ENCODE results near the gene PRKAR1B. TPM values are rescaled to one million over a fixed set of nuclear protein-coding genes. Genes with fewer than 3 reads are reported as not detected.
A peak's percentile ranks its signal among the peaks of the same experiment; 100 is the strongest.
"Not testable (repeated sequence)": the region's sequence is repeated elsewhere in the genome, so short reads cannot be mapped to it uniquely, and the experiment has no call there.

The PRKAR1B gene
- total RNA-seq, 1 experiment from 2014 or later: 27.2 TPM

GRCh38 chr7:744854-745430 lies 17.9 kb upstream of the PRKAR1B start:
- TF ChIP-seq EZH2 (IDR thresholded peaks at IDR 0.05; ENCODE audit: borderline replicate concordance, low read depth, low read length, poor library complexity, severe bottlenecking) (no peak), CTCF (conservative IDR thresholded peaks at IDR 0.05; ENCODE audit: low read depth, low read length) (no peak)
- DNase-seq (ENCODE audit: low spot score): no peak
- no peak overlapping the region for H3K4me3 ChIP-seq (ENCODE audit: low read depth, low read length, poor library complexity, severe bottlenecking)
- intact Hi-C loops (cut with micrococcal nuclease; ENCODE audit: unreplicated experiment): no loop called here
- no peak overlapping the region for H3K27ac ChIP-seq (ENCODE audit: low read depth, low read length, poor library complexity, severe bottlenecking)
- H3K36me3 ChIP-seq (ENCODE audit: insufficient read depth, low read length, poor library complexity, severe bottlenecking): peaks cover 13% of the 10 kb centered on the region
- no peaks in the 10 kb centered on the region for H3K27me3 ChIP-seq (replicated peaks; ENCODE audit: insufficient read depth, low read depth, low read length, poor library complexity)
- no TSS peak for BruUV-seq (replicated peaks)
- POLR2A ChIA-PET (ENCODE audit: low non-redundant PET): no interaction called here
- no peaks in the 10 kb centered on the region for H3K9me3 ChIP-seq (ENCODE audit: low read depth, low read length, poor library complexity, severe bottlenecking)
- no peaks in the 10 kb centered on the region for H3K4me1 ChIP-seq (ENCODE audit: insufficient read depth, low read length, poor library complexity, severe bottlenecking)
- CTCF ChIA-PET: no interaction called here

GRCh38 chr7:744128-744520 lies 17.0 kb upstream of the PRKAR1B start:
- H3K4me3 ChIP-seq (ENCODE audit: low read depth, low read length, poor library complexity, severe bottlenecking); POLR2A ChIA-PET (ENCODE audit: low non-redundant PET); BruUV-seq (replicated peaks); DNase-seq (ENCODE audit: low spot score); H3K9me3 ChIP-seq (ENCODE audit: low read depth, low read length, poor library complexity, severe bottlenecking); CTCF ChIA-PET; H3K4me1 ChIP-seq (ENCODE audit: insufficient read depth, low read length, poor library complexity, severe bottlenecking); intact Hi-C loops (cut with micrococcal nuclease; ENCODE audit: unreplicated experiment); H3K27me3 ChIP-seq (replicated peaks; ENCODE audit: insufficient read depth, low read depth, low read length, poor library complexity); H3K27ac ChIP-seq (ENCODE audit: low read depth, low read length, poor library complexity, severe bottlenecking): not testable (repeated sequence)
- peaks cover 13% of the 10 kb centered on the region for H3K36me3 ChIP-seq (ENCODE audit: insufficient read depth, low read length, poor library complexity, severe bottlenecking)

- CTCF ChIA-PET; intact Hi-C loops (cut with micrococcal nuclease; ENCODE audit: unreplicated experiment); POLR2A ChIA-PET (ENCODE audit: low non-redundant PET); H3K27me3 ChIP-seq (replicated peaks; ENCODE audit: insufficient read depth, low read depth, low read length, poor library complexity); H3K4me3 ChIP-seq (ENCODE audit: low read depth, low read length, poor library complexity, severe bottlenecking); H3K9me3 ChIP-seq (ENCODE audit: low read depth, low read length, poor library complexity, severe bottlenecking); DNase-seq (ENCODE audit: low spot score); H3K4me1 ChIP-seq (ENCODE audit: insufficient read depth, low read length, poor library complexity, severe bottlenecking); H3K27ac ChIP-seq (ENCODE audit: low read depth, low read length, poor library complexity, severe bottlenecking): not testable (repeated sequence)
- H3K36me3 ChIP-seq (ENCODE audit: insufficient read depth, low read length, poor library complexity, severe bottlenecking): peaks cover 13% of the 10 kb centered on the region
- TSS peak; percentile 10 for BruUV-seq (replicated peaks)
Observed at GRCh38 chr7:743341-744127, 16.5 kb upstream of the PRKAR1B start.

GRCh38 chr7:742791-743190 lies 15.7 kb upstream of the PRKAR1B start:
- BruUV-seq (replicated peaks): no TSS peak

More at GRCh38 chr7:742791-743190, 15.7 kb upstream of the PRKAR1B start:
- no peak for DNase-seq (ENCODE audit: low spot score)
- no peaks in the 10 kb centered on the region for H3K4me1 ChIP-seq (ENCODE audit: insufficient read depth, low read length, poor library complexity, severe bottlenecking)
- no peaks in the 10 kb centered on the region for H3K27me3 ChIP-seq (replicated peaks; ENCODE audit: insufficient read depth, low read depth, low read length, poor library complexity)
- POLR2A ChIA-PET (ENCODE audit: low non-redundant PET): no interaction called here
- CTCF ChIA-PET: no interaction called here
- no peak overlapping the region for H3K27ac ChIP-seq (ENCODE audit: low read depth, low read length, poor library complexity, severe bottlenecking)
- peaks cover 13% of the 10 kb centered on the region for H3K36me3 ChIP-seq (ENCODE audit: insufficient read depth, low read length, poor library complexity, severe bottlenecking)
- H3K4me3 ChIP-seq (ENCODE audit: low read depth, low read length, poor library complexity, severe bottlenecking): no peak overlapping the region
- no peak for TF ChIP-seq EZH2 (IDR thresholded peaks at IDR 0.05; ENCODE audit: borderline replicate concordance, low read depth, low read length, poor library complexity, severe bottlenecking)
- TF ChIP-seq CTCF (conservative IDR thresholded peaks at IDR 0.05; ENCODE audit: low read depth, low read length): no peak
- no peaks in the 10 kb centered on the region for H3K9me3 ChIP-seq (ENCODE audit: low read depth, low read length, poor library complexity, severe bottlenecking)
- intact Hi-C loops (cut with micrococcal nuclease; ENCODE audit: unreplicated experiment): no loop called here

All from A673 (cell line).